ENCODE measurements around the gene BACH2.

GRCh38 chr6:90233994-90234393 is 62.6 kb downstream of the BACH2 start:
- TF ChIP-seq, protein P1, sequence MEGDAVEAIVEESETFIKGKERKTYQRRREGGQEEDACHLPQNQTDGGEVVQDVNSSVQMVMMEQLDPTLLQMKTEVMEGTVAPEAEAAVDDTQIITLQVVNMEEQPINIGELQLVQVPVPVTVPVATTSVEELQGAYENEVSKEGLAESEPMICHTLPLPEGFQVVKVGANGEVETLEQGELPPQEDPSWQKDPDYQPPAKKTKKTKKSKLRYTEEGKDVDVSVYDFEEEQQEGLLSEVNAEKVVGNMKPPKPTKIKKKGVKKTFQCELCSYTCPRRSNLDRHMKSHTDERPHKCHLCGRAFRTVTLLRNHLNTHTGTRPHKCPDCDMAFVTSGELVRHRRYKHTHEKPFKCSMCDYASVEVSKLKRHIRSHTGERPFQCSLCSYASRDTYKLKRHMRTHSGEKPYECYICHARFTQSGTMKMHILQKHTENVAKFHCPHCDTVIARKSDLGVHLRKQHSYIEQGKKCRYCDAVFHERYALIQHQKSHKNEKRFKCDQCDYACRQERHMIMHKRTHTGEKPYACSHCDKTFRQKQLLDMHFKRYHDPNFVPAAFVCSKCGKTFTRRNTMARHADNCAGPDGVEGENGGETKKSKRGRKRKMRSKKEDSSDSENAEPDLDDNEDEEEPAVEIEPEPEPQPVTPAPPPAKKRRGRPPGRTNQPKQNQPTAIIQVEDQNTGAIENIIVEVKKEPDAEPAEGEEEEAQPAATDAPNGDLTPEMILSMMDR (IDR thresholded peaks at IDR 0.05) = no peak
- TF ChIP-seq POLR2A (IDR thresholded peaks at IDR 0.05) = no peak
